Osteoblast (primary cell): ENCODE results near the gene APBA2. TPM values are rescaled to one million over a fixed set of nuclear protein-coding genes. Genes with fewer than 3 reads are reported as not detected.

Source experiments
- DNase-seq: peaks from one replicate; pipeline ENCODE4 v3.0.0; 2011; ENCODE audit warnings: low spot score, mixed read lengths; ENCODE audit not compliant: insufficient read length; ENCODE audit errors: missing footprints
- H2AFZ ChIP-seq: 2 replicates; pipeline ENCODE4 v1.6.0; 2011; ENCODE audit warnings: mild to moderate bottlenecking, low read length
- H3K27ac ChIP-seq: 2 replicates; pipeline ENCODE4 v1.5.1; 2011; ENCODE audit warnings: mild to moderate bottlenecking, low read depth, low read length, moderate library complexity
- H3K27me3 ChIP-seq: 2 replicates; pipeline ENCODE4 v1.6.0; 2012; ENCODE audit warnings: mild to moderate bottlenecking, control low read depth, inconsistent platforms, low read length, moderate library complexity; ENCODE audit not compliant: insufficient read depth
- H3K36me3 ChIP-seq: 2 replicates; pipeline ENCODE4 v1.5.1; 2011; ENCODE audit warnings: mild to moderate bottlenecking, low read length, control low read depth, moderate library complexity; ENCODE audit not compliant: insufficient read depth
- H3K4me1 ChIP-seq: 2 replicates; pipeline ENCODE4 v1.5.1; 2011; ENCODE audit warnings: mild to moderate bottlenecking, low read length, control low read depth, moderate library complexity; ENCODE audit not compliant: insufficient read depth
- H3K4me2 ChIP-seq: 2 replicates; pipeline ENCODE4 v1.6.0; 2011; ENCODE audit warnings: mild to moderate bottlenecking, low read length; ENCODE audit not compliant: insufficient read depth
- H3K4me3 ChIP-seq: fragments of 200-600 bp; sonication (generic); 3 replicates; pipeline ENCODE4 v1.5.1; 2012; ENCODE audit warnings: mild to moderate bottlenecking, low read length, inconsistent platforms; ENCODE audit not compliant: insufficient read depth
- H3K79me2 ChIP-seq: 2 replicates; pipeline ENCODE4 v1.6.0; 2012; ENCODE audit warnings: mild to moderate bottlenecking, low read length, control low read depth, inconsistent platforms; ENCODE audit not compliant: insufficient read depth
- H3K9me3 ChIP-seq: 2 replicates; pipeline ENCODE4 v1.5.1; 2011; ENCODE audit warnings: low read depth, low read length, control low read depth
- H4K20me1 ChIP-seq: 2 replicates; pipeline ENCODE4 v1.6.0; 2012; ENCODE audit warnings: mild to moderate bottlenecking, low read length, control low read depth; ENCODE audit not compliant: insufficient read depth
- CTCF ChIP-seq: IDR thresholded peaks from 2 replicates; pipeline ENCODE4 v1.5.1; 2011; ENCODE audit warnings: mild to moderate bottlenecking, low read depth, low read length, moderate library complexity; ENCODE audit errors: extremely low read depth
- total RNA-seq: library from RNA; depleted of rRNA; stranded (reverse); fragments of >200 nt; gene quantifications from 2 replicates; pipeline ENCODE4 v1.2.3, GENCODE V29; 2012

The APBA2 gene
- total RNA-seq, 1 donor: 6.2 TPM

- H3K27me3 ChIP-seq: no peaks in the 10 kb centered on the region
- no peak for DNase-seq
- H3K4me3 ChIP-seq: no peak overlapping the region
- H2AFZ ChIP-seq: no peak overlapping the region
- H3K4me1 ChIP-seq: no peaks in the 10 kb centered on the region
- TF ChIP-seq CTCF: no peak
- no peaks in the 10 kb centered on the region for H3K79me2 ChIP-seq
- no peak overlapping the region for H3K4me2 ChIP-seq
- no peaks in the 10 kb centered on the region for H4K20me1 ChIP-seq
- H3K27ac ChIP-seq: no peak overlapping the region
- no peaks in the 10 kb centered on the region for H3K36me3 ChIP-seq
- H3K9me3 ChIP-seq: no peaks in the 10 kb centered on the region
These were observed 34.2 kb downstream of the APBA2 start for GRCh38 chr15:28919679-28920655.

- no peak for DNase-seq
- Histone ChIP-seq H3K79me2 (no peaks in the 10 kb centered on the region), H3K4me3 (no peak overlapping the region)
These were observed 35.1 kb downstream of the APBA2 start for GRCh38 chr15:28920781-28921331.

GRCh38 chr15:28921336-28921735 is 35.6 kb downstream of the APBA2 start:
- Histone ChIP-seq H3K4me1 (no peaks in the 10 kb centered on the region), H3K4me3 (no peak overlapping the region), H3K9me3 (no peaks in the 10 kb centered on the region), H3K36me3 (no peaks in the 10 kb centered on the region), H3K4me2 (no peak overlapping the region), H3K79me2 (no peaks in the 10 kb centered on the region), H2AFZ (no peak overlapping the region), H3K27me3 (no peaks in the 10 kb centered on the region), H3K27ac (no peak overlapping the region), H4K20me1 (no peaks in the 10 kb centered on the region)
- no peak for TF ChIP-seq CTCF
- no peak for DNase-seq

More at GRCh38 chr15:28920781-28921331, 35.1 kb downstream of the APBA2 start:
- Histone ChIP-seq H3K27me3 (no peaks in the 10 kb centered on the region), H3K4me2 (no peak overlapping the region), H2AFZ (no peak overlapping the region), H4K20me1 (no peaks in the 10 kb centered on the region), H3K36me3 (no peaks in the 10 kb centered on the region), H3K27ac (no peak overlapping the region), H3K9me3 (no peaks in the 10 kb centered on the region), H3K4me1 (no peaks in the 10 kb centered on the region)
- TF ChIP-seq CTCF: no peak

- no peak overlapping the region for H3K4me2 ChIP-seq
- no peaks in the 10 kb centered on the region for H3K79me2 ChIP-seq
- H3K27me3 ChIP-seq: no peaks in the 10 kb centered on the region
- no peaks in the 10 kb centered on the region for H3K9me3 ChIP-seq
- H3K4me3 ChIP-seq: no peak overlapping the region
- no peaks in the 10 kb centered on the region for H4K20me1 ChIP-seq
- DNase-seq: no peak
- H2AFZ ChIP-seq: no peak overlapping the region
- no peaks in the 10 kb centered on the region for H3K4me1 ChIP-seq
- peak; percentile 27 for TF ChIP-seq CTCF
- H3K36me3 ChIP-seq: no peaks in the 10 kb centered on the region
- H3K27ac ChIP-seq: no peak overlapping the region
These were observed 36.3 kb downstream of the APBA2 start for GRCh38 chr15:28921919-28922706.
